Measurements from ENCODE around the gene ZNF853.
"Not testable (repeated sequence)": the region's sequence is repeated elsewhere in the genome, so short reads cannot be mapped to it uniquely, and the experiment has no call there.

Gene ZNF853

DNA sequence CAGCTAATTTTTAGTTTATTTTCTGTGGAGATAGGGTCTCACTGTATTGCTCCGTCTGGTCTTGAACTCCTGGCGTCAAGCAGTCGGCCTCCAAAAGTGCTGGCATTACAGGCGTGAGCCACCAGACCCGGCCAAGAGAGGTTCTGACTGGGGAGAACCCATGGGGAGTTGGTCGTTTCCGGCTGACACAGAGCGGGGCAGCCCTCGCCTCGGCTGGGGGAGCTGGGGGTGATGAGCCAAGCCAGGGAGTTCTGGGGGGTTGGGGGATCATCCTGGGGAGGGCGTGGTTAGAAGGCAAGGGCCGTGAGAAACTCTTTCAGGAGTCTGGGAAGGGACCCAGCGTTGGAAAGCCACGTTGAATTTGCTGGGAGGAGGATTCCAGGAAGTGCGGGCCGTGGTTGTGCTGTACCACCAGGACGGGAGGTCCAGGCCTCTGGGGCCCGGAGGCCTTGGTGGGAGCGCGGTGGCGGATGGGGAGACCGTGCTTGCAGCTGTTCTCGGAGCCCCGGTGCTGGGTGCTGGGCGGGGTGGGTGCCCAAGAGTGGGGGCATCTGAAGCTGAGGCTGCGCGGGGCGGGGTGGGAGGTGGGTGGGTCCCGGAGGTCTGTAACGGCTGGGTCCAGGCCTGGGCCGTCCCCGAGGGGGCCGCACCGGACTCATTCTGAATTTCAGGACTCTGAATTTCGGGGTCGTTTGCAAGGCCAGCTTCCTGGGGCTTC, 8.4 kb upstream of the ZNF853 start:
- no peak for DNase-seq

DNA sequence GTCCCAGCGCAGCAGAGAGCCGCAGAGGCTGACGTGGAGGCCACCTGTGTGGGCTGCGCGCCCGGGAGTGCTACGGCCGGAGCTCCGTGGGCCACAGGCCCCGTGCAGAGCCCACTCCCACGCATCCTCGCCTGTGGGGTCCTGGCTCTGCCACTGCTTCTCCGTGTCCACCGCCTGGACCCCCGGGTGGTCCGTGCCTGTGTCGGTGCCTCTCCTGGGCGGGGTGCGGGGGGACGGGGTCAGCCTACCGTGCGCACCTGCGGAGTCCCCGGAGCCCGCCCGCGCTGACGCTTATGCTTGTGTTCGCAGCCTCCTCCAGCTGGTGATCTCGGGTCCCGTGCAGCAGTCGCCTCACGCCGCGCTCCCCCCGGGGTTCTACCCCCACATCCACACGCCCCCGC, 7.8 kb upstream of the ZNF853 start:
- no peak for DNase-seq

DNA sequence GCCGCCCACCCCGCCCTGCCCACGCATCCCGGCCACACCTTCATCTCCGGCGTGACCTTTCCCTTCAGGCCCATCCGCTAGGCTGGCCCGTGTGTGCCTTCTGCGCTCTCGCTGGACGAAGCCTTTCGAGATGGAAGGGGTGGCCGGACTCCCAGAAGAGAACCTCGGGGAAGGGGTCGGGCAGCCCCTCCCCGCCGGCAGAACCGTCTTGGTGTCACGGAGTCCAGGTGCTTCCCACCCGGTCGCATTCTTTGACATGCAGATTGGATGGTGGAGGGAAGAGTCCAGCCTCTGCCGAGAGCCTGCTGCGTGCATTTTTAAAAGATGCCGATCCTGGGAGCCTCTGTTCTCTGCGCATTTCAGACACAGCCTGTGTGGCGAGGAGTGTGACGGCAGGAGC, 7.3 kb upstream of the ZNF853 start:
- no peak for DNase-seq

DNA sequence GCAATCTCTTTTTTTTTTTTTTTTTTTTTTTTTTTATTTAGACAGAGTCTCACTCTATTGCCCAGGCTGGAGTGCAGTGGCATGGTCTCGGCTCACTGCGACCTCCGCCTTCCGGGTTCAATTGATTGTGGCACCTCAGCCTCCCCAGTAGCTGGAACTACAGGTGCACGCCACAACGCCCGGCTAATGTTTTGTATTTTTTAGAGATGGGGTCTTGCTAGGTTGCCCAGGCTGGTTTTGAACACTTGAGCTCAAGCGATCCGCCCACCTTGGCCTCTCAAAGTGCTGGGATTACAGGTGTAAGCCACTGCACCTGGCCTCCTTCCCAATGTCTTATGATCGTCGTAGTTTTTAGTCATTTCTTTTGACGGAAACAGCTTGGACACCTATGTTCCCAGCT, 6.6 kb upstream of the ZNF853 start:
- no peak for DNase-seq

DNA sequence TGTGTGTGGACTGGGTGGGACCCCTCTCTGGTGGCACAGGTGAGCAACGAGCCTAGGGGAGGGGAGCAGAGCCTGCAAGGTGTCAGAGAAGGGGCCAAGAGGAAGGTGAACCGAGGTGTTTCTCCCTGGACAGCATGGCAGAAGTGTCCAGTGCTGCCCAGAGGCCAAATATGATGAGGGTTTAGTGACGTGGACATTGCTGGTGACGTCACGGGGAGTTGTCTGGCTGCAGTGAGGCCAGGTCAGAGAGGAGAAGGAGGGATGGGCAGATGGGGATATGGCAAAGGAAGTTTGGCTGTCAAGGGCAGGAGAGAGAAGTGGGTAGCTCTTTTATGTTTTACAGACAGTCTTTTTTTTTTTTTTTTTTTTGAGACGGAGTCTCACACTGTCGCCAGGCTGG, 2.6 kb upstream of the ZNF853 start:
- DNase-seq = no peak

DNA sequence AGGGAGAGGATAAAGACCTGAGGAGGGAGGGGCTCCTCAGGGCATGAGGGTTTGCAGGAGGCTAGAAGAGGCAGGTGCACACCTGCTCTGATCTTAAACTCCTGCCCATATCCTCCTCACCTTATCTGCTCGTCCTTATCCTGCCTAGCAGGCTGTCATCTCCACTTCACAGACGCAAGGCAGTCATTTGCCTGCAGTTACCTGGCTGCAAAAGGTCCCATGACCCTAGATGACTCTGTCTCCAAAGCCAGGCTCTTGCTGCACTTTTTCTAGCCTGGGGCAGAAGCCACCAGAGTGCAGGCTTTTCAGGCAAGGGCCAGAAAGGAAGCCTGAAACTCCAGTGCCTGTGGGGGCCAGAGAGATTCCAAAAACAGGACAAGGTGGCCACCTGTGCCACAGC, 1.7 kb upstream of the ZNF853 start:
- no peak for DNase-seq

DNA sequence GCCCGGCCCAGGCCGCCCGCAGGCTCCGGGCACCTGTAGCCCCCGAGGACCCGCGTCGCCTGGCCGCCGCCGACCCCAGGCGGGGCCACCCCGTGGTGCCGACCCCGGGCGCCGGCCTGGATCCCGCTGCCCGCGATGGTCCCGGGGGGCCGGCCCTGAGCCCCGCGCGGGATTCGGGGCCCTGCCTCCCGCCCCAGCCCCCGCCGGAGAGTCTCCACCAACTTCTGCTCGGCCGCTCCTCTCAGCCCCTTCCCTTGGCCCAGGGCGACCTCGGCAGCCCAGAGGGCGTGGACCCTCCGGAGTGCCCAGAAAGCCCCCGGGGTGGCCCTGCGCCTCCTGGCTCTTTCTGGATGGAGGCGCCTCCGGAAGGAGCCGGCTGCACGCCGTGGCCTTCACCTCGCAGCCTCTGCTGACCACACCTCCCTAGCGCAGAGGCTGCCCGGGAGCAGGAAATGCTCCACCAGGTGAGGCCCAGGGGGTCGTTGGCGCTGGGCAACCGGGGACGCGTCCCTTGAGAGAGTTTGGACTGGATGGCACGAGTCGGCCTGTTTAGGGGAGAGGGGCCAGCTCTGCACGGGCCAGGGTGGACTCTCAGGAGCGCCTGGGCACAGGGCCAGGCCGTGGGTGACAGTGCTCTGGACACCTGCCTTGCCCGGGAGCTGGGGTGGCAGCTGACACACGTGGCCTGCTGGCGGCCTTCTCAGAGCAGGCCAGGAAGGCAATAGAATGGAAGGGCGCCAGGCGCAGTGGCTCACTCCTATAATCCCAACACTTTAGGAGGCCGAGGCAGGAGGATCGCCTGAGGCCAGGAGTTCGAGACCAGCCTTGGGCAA, 529 bp downstream of the ZNF853 start:
- DNase-seq = no peak

DNA sequence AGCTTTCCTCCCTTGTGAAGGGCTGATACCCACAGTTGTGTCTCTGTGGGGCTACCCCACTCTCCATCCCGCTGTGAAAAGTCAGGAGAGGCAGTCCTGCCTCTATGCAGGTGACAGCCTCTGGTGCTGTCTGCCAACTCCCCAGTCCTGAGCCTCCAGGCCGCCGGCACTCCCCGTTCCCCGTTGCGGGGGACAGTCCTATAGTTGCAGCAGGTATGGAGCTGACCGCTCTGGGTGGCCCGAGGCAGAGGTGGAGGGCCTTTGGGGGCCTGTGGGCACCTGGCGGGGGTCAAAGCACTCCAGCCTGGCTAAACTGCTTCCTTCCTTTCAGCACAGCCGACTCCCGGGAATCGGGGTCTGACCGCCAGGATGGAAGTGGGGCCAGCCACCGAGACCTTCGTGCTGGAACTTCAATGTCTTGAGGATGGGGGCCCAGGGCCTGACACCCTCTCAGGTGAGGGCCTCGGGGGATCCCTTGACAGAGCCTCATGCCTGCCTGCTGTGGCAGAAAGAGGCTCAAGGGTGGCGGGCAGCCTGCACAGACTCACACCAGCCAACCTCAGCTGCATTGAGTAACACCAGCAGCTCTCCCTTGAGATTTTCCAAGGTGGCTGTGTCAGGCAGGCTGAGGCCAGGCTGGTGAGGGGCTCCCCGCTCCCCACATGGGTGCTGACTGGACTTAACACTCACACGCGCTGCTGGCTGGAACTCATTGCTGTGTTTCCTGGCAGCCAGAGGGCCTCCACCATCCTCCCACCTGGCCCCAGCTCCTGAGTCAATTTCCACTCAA, 1.6 kb downstream of the ZNF853 start:
- DNase-seq = no peak

DNA sequence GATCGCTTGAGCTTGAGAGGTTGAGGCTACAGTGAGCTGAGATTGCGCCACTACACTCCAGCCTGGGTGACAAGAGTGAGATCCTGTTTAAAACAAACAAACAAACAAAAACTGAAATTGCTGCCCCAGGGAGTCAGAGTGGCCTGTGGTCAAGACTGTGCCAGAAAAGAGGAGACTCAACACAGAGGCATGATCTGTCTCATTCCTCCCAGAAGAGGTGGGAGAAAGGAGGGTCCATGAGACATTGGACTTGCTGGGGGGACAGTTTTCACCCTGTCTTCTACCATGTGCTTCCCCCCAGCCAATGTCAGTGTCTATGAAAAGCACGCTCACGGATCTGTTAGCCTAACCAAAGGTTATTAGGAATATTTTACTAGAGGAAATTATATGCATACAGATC, 3.2 kb downstream of the ZNF853 start:
- no peak for DNase-seq

DNA sequence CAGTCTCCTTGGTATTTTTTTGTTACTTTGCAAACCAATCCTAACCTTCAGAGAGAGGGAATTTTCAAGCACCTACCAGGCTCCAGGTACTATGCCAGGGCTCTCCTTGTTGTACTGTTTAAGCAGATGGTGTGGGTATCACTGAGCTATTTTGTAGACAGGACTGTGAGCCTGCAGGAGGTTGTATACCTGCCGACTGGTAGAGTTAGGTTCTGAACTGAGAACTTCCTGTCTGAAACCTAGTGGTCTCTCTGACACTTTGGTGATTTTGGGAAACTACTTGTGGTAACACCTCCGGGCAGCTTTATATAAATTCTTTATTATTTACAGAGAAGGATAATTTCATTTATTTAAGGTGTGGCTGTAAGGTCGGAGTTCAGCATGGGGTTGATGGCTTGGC, 4.6 kb downstream of the ZNF853 start:
- no peak for DNase-seq

DNA sequence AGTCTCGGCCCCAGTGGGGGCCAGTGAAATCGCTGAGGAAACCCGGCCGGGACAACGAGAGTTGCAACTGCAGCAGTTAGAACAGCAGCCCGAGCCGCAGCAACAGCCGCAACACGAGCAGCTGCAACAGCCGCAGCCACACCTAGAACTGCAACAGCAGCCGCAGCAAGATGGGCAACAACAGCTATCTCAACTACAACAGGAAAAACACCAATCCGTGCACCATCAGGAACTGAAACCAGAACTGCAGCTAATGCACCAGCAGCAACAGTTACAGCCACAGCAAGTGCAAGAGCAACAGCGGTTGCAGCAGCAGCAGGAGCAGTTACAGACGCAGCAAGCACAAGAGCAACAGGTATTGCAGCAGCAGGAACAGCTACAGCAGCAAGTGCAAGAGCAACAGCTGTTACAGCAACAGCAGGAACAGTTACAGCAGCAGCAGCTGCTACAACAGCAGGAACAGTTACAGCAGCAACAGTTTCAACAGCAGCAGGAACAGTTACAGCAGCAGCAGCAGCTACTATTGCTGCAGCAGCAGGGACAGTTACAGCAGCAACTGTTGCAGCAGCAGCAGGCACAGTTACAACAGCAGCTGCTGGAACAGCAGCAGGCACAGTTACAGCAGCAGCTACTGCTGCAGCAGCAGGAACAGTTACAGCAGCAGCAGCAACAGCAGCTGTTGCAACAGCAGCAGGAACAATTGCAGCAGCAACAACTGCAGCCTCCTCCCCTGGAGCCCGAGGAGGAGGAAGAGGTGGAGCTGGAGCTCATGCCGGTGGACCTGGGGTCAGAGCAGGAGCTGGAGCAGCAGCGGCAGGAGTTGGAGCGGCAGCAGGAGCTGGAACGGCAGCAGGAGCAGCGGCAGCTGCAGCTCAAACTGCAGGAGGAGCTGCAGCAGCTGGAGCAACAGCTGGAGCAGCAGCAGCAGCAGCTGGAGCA, 6.1 kb downstream of the ZNF853 start:
- no peak for DNase-seq

DNA sequence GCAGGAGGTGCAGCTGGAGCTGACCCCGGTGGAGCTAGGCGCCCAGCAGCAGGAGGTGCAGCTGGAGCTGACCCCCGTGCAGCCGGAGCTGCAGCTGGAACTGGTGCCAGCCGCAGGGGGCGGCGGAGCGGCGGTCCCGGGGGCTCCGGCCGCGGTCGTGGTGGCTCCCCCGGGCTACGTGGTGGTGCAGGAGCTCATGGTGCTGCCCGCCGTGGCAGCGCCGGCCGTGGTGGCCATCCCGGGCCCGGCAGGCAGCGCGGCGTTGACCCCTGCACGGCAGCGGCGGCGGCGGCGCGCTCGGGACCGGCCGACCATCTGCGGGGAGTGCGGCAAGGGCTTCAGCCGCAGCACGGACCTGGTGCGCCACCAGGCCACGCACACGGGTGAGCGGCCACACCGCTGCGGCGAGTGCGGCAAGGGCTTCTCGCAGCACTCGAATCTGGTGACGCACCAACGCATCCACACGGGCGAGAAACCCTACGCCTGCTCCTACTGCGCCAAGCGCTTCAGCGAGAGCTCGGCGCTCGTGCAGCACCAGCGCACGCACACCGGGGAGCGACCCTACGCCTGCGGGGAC, 6.8 kb downstream of the ZNF853 start:
- no peak for DNase-seq

DNA sequence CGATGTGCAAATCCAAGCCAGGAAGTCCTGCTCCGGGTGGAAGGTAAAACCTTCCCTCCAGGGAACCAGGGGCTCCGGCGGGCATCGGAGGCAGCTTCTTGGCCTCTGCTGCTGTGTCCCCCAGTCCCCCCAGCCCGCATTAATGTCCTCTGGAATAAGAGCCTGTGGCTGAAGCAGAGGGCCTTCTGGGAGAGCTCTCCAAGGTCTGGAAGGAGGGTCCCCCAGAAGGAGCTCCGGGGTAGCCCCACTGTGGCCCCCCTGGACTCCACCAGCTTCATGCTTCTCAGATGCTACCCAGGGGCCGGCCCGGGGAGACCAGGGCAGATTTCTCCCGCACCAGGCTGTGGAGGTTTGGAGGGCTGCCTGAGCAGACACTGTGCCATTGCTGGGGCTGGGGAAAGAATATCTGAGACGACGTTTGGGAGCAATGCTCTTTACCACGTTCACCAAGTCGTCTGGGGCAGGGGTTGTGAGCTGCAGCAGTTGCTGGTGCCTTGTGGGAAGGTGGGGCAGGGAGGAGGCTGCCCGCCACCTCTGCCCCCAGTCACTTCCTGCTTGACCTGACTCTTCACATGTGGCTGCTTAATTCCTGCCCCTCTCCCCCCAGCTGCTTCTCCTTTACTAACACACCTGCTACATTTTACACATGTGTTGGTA, 8.3 kb downstream of the ZNF853 start:
- DNase-seq = peak in 2 of 4 experiments; percentile 6 to 11

DNA sequence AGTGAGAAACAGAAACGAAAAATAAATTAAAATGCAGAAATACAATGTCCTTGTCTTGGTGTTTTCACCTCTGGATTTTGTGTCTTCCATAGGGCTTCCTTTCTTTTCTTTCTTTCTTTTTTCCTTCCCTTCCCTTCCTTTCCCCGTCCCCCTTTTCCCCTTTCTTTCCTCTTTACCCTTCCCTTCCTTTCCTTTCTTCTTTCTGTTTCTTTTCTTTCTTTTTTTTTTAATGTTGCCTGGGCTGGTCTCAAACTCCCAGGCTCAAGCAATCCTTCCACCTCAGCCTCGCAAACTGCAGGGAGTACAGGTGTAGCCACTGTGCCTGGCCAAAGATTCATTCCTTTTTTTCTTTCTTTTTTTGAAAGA, 8.8 kb downstream of the ZNF853 start:
- DNase-seq = no peak

DNA sequence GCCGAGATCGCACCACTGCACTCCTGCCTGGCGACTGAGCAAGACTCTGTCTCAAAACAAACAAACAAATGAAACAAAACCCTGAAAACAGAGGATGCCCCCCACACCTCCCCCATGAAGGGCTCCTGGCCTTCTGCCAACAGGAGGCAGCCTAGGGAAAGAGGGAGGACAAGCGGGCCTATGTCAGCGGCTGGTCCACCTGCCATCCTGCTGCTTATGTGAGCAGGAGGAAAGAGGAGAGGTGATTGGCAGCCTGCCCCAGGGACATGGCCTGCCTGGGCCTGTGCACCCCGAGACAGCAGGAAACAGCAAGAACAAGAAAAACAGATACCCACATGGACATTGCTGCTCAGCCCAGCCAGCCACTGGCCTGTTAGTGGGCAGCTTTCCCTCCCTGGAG, 12.6 kb downstream of the ZNF853 start:
- no peak for DNase-seq

DNA sequence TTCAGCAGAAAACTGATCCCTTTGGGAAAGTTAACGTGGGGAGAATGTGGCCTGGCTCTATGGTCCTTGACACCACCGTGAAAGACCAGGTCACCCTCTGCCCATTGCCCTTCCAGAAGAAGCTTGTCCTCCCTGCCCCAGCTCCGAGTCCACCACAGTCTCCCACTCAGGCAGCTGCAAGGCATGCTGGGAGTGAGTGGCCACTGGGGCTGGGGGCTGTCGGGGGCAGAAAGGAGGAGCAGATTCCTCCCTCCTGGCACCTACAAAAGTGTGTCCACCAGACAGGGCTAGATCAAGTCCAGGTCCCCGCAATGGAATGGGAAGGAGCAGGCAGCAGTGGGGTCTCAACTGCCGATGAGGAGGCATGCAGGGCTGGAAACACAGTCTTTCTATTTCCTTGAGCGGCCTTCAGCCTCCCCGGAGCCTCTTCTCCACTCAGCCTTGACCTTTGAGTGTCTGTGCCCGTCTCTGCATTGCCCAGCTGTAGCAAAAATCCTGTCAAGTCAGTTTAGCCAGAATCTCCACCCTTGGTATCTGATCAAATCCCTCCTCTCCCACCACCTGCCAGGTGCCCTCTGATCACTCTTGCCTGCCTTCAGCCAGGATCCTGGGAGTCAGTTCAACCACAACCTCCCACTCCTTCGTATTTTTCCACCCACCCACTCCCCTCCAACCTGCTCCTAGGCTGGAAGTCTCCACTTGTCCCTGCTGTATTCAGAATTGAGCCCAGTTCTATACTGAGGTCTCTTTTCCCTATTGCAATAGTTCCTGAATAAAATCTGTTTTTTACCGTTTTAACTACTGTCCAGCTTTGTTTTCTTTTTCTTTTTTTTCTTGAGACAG, 14.8 kb downstream of the ZNF853 start:
- DNase-seq = no peak

DNA sequence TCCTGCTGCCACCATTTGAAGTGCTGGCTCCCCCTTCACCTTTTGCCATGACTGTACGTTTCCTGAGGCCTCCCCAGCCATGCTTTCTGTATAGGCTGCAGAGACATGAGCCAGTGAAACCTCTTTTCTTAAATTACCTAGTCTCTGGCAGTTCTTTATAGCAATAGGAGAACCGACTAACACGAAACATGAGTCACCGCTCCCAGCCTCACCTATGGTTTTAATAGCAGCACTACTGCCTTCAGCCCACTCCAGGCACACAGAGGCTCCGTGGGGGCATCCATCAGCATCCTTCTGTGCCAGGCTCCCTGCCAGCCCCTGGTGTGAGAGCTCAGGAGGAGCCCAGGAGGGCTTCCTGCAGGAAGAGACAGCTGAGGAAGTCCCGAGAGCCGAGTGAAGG, 16.2 kb downstream of the ZNF853 start:
- no peak for DNase-seq

DNA sequence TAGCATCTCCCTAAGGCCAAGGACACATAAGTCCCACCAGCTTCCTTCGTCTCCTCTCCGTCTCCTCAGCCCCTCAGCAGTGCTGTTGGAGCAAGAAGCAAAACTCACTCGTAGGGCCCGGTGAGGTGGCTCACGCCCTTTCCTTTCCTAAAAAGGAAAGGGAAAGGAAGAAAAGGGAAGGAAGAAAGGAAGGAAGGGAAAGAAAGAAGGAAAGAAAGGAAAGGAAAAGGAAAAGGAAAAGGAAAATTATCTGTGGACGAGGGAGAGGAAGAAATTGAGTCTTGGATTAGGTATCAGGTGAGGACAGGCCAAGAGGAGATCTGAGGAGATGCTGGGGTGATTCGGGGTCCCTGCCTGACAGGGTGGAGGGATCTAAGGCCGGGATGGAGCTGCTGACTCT, 18.6 kb downstream of the ZNF853 start:
- DNase-seq = no peak

DNA sequence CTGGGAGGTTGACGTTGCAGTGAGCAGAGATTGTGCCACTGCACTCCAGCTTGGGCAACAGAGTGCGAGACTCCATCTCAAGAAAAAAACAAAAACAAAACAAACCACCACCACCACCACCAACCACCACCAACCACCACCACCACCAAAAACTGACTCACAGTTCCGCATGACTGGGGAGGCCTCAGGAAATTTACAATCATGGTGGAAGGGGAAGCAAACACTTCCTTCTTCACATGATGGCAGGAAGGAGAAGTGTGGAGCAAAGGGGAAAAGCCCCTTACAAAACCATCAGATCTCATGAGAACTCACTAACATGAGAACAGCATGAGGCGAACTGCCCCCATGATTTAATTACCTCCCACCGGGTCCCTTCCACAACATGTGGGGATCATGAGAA, 19.6 kb downstream of the ZNF853 start:
- not testable (repeated sequence) for DNase-seq

DNA sequence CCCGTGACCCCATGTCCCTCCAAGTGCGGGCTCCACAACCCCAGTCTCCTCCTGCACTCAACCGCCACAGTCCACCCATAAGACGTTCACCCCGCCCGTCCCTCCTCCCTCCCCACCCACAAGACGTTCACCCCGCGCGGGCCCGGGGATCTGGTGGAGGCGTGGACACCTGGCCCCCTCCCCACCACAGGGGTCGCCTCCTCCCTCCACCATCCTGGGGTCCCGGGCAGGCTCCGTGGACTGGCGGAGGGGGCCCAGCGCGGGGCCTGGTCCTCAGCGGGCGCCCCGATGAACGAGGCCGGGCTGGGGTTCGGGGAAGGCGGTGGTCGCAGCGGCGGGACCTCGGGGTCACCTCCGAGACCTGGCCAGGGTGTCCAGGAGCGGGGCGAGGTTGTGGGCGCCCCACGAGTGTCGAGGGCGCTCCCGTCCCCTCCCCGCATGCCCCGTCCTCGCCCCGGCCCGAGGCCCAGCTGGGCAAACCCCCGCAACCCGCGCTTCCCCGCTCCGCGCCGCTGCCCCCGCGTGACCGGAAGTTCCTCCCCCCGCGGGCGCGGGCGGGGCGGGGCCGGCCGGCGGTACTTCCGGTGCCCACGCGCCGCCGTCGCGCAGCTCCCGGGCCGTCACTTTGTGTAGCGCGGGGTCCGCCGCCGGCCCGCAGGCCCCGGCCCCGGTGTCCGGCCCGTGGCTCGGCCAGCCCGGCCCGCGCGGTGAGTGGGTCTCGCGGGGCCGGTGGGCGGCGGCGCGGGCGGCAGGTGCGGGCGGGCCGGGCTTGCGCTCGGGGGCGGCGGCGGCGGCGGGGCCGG, 21.5 kb downstream of the ZNF853 start, which contains the start of gene ZNF316:
TSS of gene ZNF316 (plus strand) at position 578 of the 803 bp plus-strand sequence. CDS start 5,092 bp downstream, outside the sequence.
- DNase-seq = peak in 2 of 4 experiments; percentile 35 to 52

Measured in activated naive CD4-positive, alpha-beta T cell (primary cell).